ENCODE results near the gene RHBG.

DNA sequence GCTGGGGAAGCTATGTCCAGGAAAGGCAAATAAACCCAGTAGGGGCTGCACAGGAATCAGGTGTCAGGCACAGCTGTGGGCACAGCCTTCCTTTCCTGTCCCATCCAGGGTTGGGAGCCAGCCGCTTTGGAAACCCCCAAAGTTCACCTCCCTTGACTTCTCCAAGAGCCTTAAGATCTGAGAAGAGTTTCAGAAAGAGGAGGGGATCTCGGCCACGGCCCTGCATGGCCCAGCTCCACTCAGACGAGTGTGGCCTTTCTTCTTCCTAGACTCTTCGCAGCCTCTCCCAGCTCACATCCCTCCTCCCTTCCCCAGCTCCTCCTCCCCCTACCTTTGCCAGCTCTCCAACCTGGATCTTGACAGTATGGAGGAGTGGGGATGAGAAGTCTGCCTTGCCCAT is 36.7 kb downstream of the RHBG start:
- TF ChIP-seq, protein P1, sequence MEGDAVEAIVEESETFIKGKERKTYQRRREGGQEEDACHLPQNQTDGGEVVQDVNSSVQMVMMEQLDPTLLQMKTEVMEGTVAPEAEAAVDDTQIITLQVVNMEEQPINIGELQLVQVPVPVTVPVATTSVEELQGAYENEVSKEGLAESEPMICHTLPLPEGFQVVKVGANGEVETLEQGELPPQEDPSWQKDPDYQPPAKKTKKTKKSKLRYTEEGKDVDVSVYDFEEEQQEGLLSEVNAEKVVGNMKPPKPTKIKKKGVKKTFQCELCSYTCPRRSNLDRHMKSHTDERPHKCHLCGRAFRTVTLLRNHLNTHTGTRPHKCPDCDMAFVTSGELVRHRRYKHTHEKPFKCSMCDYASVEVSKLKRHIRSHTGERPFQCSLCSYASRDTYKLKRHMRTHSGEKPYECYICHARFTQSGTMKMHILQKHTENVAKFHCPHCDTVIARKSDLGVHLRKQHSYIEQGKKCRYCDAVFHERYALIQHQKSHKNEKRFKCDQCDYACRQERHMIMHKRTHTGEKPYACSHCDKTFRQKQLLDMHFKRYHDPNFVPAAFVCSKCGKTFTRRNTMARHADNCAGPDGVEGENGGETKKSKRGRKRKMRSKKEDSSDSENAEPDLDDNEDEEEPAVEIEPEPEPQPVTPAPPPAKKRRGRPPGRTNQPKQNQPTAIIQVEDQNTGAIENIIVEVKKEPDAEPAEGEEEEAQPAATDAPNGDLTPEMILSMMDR (IDR thresholded peaks at IDR 0.05): no peak
- no peak for TF ChIP-seq ZFX (IDR thresholded peaks at IDR 0.05; ENCODE audit: borderline replicate concordance)

Data from 22Rv1 (cell line).